Astrocyte (in vitro differentiated cells and primary cell): ENCODE results near the gene KIF26B. TPM values are rescaled to one million over a fixed set of nuclear protein-coding genes. Genes with fewer than 3 reads are reported as not detected.

Experiments
- DNase-seq: peaks from one replicate; pipeline ENCODE4 v3.0.0-alpha.2; 2010; ENCODE audit warnings: low read depth
- FAIRE-seq: peaks from 2 replicates; lab custom pipeline; 2011; peaks lifted over from hg19 to GRCh38; lab: Jason Lieb, UNC
- H2AFZ ChIP-seq: 2 replicates; pipeline ENCODE4 v1.6.0; 2012; ENCODE audit warnings: low read depth, low read length, inconsistent platforms
- H3K27ac ChIP-seq: 2 replicates; pipeline ENCODE4 v1.5.1; 2011; ENCODE audit warnings: low read depth, low read length, inconsistent platforms
- H3K27me3 ChIP-seq: 2 replicates; pipeline ENCODE4 v1.6.0; 2011; ENCODE audit warnings: low read length, inconsistent platforms; ENCODE audit not compliant: insufficient read depth
- H3K36me3 ChIP-seq: 2 replicates; pipeline ENCODE4 v1.5.1; 2011; ENCODE audit warnings: low read length, inconsistent platforms; ENCODE audit not compliant: insufficient read depth
- H3K4me1 ChIP-seq: 2 replicates; pipeline ENCODE4 v1.5.1; 2011; ENCODE audit warnings: low read length, inconsistent platforms; ENCODE audit not compliant: insufficient read depth
- H3K4me2 ChIP-seq: 2 replicates; pipeline ENCODE4 v1.6.0; 2012; ENCODE audit warnings: low read length, inconsistent platforms
- H3K4me3 ChIP-seq: 2 replicates; pipeline ENCODE4 v1.5.1; 2011; ENCODE audit warnings: low read depth, mild to moderate bottlenecking, low read length, inconsistent platforms; ENCODE audit not compliant: insufficient read depth
- H3K79me2 ChIP-seq: 2 replicates; pipeline ENCODE4 v1.6.0; 2012; ENCODE audit warnings: mild to moderate bottlenecking, low read length, inconsistent platforms; ENCODE audit not compliant: insufficient read depth
- H3K9ac ChIP-seq: 2 replicates; pipeline ENCODE4 v1.6.0; 2012; ENCODE audit warnings: mild to moderate bottlenecking, low read length, inconsistent platforms
- H3K9me3 ChIP-seq: 2 replicates; pipeline ENCODE4 v1.5.1; 2012; ENCODE audit warnings: low read depth, mild to moderate bottlenecking, low read length, inconsistent platforms; ENCODE audit not compliant: insufficient read depth
- H4K20me1 ChIP-seq: 2 replicates; pipeline ENCODE4 v1.6.0; 2012; ENCODE audit warnings: low read length, inconsistent platforms; ENCODE audit not compliant: insufficient read depth
- H3K27ac Mint-ChIP-seq: one replicate; pipeline ENCODE4 v1.8.0; 2021; ENCODE audit warnings: mild to moderate bottlenecking, mixed read lengths; ENCODE audit not compliant: unreplicated experiment
- H3K27me3 Mint-ChIP-seq: one replicate; pipeline ENCODE4 v1.8.0; 2021; ENCODE audit warnings: low read depth, mixed read lengths; ENCODE audit not compliant: unreplicated experiment
- H3K36me3 Mint-ChIP-seq: one replicate; pipeline ENCODE4 v1.8.0; 2021; ENCODE audit warnings: low read depth, mixed read lengths; ENCODE audit not compliant: unreplicated experiment
- H3K4me1 Mint-ChIP-seq: one replicate; pipeline ENCODE4 v1.8.0; 2021; ENCODE audit warnings: low read depth, mixed read lengths; ENCODE audit not compliant: unreplicated experiment
- H3K4me3 Mint-ChIP-seq: one replicate; pipeline ENCODE4 v1.8.0; 2021; ENCODE audit warnings: mild to moderate bottlenecking, moderate library complexity, mixed read lengths; ENCODE audit not compliant: unreplicated experiment
- H3K9me3 Mint-ChIP-seq: one replicate; pipeline ENCODE4 v1.8.0; 2021; ENCODE audit warnings: mild to moderate bottlenecking, mixed read lengths; ENCODE audit not compliant: unreplicated experiment
- CTCF ChIP-seq: IDR thresholded peaks from 2 replicates; pipeline ENCODE4 v1.5.1; 2011; ENCODE audit warnings: low read depth, mild to moderate bottlenecking, inconsistent platforms, low read length, moderate library complexity; ENCODE audit not compliant: insufficient read depth
- EZH2 ChIP-seq: IDR thresholded peaks from 2 replicates; pipeline ENCODE4 v1.6.1; 2012; ENCODE audit warnings: mild to moderate bottlenecking, low read length, inconsistent platforms; ENCODE audit not compliant: insufficient read depth
- total RNA-seq: library from RNA; stranded (reverse); gene quantifications from 2 replicates; pipeline ENCODE4 v1.2.1, GENCODE V29; 2021

Gene KIF26B
- total RNA-seq, 1 donor from 2014 or later: 6.8 TPM

GRCh38 chr1:245690946-245691541 is 536.3 kb downstream of the KIF26B start:
- Histone ChIP-seq H3K4me3 (no peak overlapping the region), H2AFZ (no peak overlapping the region), H3K4me1 (no peaks in the 10 kb centered on the region), H3K4me2 (no peak overlapping the region), H3K27me3 (no peaks in the 10 kb centered on the region), H3K27ac (no peak overlapping the region), H3K79me2 (no peaks in the 10 kb centered on the region), H3K9me3 (no peaks in the 10 kb centered on the region), H3K9ac (no peak overlapping the region), H3K36me3 (no peaks in the 10 kb centered on the region), H4K20me1 (peaks cover 6% of the 10 kb centered on the region)
- no peak for DNase-seq
- Mint-ChIP-seq H3K36me3 (peaks cover 31% of the 10 kb centered on the region), H3K27me3 (peaks cover 25% of the 10 kb centered on the region), H3K9me3 (peaks cover 2% of the 10 kb centered on the region), H3K27ac (no peak overlapping the region), H3K4me3 (no peak overlapping the region), H3K4me1 (no peaks in the 10 kb centered on the region)
- FAIRE-seq: no peak
- TF ChIP-seq EZH2 (no peak), CTCF (no peak)

DNA sequence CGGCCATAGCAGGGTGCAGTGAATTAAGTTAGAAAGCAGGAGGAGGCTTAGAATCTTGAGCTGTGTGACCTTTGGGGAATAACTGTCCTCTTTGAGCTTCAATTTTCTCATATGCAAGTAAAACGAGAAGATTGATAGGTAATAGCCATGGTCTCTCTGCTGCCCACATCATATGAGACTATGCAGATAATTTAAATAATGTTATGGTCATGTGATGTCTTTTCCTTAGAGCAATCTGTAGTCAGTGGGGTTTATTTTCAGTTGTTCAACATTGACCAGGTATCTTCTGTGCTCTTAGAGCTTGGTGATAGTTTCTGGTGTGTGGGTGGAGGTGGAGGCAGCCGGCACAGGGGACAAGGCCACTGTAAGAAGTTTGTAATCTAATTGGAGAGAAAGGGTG is 537.1 kb downstream of the KIF26B start:
- Histone ChIP-seq H3K27ac (no peak overlapping the region), H3K36me3 (no peaks in the 10 kb centered on the region)

More for the DNA sequence above, 537.1 kb downstream of the KIF26B start:
- H3K4me2 ChIP-seq: no peak overlapping the region
- Mint-ChIP-seq H3K27me3 (peaks cover 21% of the 10 kb centered on the region), H3K4me1 (no peaks in the 10 kb centered on the region), H3K9me3 (peaks cover 2% of the 10 kb centered on the region), H3K4me3 (no peak overlapping the region), H3K27ac (no peak overlapping the region), H3K36me3 (peaks cover 34% of the 10 kb centered on the region)
- no peak for TF ChIP-seq EZH2
- TF ChIP-seq CTCF: no peak
- DNase-seq (no peak), FAIRE-seq (no peak)
- no peaks in the 10 kb centered on the region for H3K4me1 ChIP-seq
- H4K20me1 ChIP-seq: peaks cover 6% of the 10 kb centered on the region
- H3K9ac ChIP-seq: no peak overlapping the region
- H3K9me3 ChIP-seq: peaks cover 2% of the 10 kb centered on the region
- H3K79me2 ChIP-seq: no peaks in the 10 kb centered on the region
- H3K4me3 ChIP-seq: no peak overlapping the region
- no peaks in the 10 kb centered on the region for H3K27me3 ChIP-seq
- H2AFZ ChIP-seq: no peak overlapping the region
